ENCODE data around the gene CEP295NL.
"Not testable (repeated sequence)": the region's sequence is repeated elsewhere in the genome, so short reads cannot be mapped to it uniquely, and the experiment has no call there.

CEP295NL gene, protein sequence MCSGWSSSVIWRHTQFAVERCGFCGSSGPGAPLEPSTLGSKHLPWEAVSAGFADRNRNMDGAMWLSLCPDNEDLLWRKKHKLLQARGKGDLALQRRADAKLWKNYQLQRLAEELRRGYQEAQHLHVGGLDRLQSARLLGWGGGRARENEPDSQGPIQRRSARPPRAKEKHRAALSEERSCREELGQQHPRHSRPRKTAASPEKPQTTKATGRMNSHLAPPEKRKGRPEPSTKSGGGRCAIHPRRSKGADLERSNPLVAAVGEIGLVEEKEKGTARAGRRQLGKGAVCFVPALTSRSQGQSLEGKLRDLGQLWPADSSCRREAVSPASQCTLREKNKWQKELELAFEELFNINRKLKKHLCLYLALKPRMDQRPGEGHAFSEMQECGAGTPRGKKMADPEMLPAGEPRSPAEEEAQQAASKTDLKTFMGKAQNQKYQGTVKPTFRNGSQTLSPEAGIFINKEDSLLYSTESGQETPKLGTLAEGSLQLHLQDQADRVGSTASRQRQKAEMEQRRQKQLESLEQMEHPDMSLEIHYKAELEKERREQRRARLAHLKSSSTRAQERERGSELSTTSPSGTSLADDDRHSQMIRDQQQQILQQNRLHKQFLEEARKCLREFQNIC

DNA sequence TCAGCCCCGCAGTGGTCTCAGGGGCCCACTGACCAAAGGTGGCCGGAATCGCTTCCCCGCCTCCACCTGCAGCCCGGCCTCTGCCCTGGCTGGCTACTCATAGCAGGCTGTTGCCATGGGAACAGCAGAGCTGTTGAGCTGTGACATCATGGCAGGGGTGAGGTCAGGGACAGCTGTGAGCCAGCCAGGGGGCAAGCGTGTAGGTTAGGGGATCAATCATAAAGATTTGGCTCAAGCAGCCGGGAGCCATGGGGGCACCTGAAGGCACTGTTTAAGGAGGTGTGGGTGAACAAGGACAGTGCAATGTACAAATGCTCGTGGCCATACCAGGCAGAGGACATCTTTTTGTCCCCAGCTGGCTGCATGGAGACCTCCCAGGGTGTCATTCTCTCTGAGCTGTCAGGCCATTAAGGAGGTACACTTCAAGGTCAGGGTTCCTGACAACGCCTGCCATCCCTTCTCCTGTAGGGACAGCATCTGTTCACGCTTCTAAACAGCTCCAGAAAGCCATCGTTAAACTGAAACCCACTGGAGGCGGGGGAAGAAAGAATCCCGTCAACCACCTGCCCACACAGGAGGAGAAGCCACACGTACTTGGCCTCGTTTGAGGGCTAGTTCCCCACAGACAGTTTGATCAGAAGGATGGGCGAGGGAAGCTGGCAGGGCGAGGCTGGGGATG, at the start of gene CEP295NL:
Gene CEP295NL, minus strand, starts transcription at position 101 of the 679 bp plus-strand sequence. CDS start 1,373 bp downstream, outside the sequence.
- DNase-seq: no peak

DNA sequence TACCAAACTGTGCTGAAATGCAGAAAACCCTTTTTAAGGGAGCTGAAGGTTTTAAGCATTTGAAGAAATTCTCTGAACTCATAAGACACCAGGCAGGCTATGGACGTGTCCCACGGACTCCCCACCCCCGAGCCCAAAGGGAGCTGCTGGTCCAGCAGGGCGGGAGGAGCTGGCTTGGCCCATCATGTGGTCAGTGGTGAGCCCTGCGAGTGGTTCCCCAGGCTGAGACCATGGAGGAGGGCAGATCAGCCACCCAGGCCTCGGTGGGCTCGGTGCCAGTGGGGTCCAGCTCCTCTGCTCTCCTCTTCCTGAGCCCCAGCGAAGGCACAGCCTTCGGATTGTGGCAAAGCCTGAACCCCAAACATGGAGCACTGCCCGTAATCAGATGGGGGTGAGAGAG, 49.7 kb upstream of the CEP295NL start:
- no peak for DNase-seq

DNA sequence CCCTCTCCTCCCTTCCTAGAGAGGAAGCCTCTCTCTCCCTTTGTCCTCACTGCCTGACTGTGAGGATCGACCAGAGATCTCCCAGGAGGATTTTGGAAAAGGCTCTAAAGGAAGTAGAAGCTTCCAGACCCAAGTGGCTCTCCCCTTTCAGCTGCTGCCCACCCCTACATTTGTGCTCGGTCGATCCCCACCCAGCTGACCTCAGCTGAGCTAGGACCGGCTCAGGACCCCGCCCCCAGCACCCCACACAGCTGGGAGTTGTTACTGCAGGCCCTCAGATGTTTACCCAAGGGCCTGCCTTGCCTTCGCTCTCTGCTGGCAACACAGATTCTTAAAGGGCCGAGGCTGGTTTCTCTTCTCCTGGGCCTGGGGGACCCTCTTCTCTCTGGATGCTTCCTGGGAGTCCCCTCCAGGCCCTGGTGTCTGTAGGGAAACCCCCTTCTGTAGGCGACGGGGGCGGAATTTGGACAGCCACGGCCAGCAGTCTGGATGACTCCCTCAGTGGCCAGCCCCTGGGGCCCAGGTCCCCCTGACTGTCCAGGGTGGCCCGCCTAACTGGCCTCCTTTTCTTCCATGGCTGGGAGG, 49.1 kb upstream of the CEP295NL start:
- DNase-seq: no peak

DNA sequence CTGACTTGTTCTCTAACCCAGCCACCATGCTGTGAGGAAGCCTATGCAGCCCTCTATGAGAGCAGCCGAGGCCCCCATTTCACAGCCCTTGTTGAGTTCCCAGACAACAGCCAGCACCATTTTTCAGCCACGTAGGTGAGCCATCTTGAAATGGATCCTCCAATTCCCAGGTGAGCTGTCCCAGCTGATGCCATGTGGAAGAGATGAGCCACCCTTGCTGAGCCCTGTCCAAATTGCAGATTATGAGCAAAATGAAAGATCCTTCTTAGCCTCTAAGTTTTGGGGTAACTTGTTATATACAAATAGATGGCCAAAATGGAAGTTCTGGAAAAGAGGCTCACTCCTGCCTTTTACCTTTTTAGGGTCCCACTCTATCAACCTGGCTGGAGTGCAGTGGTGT, 47.9 kb upstream of the CEP295NL start:
- DNase-seq: no peak

DNA sequence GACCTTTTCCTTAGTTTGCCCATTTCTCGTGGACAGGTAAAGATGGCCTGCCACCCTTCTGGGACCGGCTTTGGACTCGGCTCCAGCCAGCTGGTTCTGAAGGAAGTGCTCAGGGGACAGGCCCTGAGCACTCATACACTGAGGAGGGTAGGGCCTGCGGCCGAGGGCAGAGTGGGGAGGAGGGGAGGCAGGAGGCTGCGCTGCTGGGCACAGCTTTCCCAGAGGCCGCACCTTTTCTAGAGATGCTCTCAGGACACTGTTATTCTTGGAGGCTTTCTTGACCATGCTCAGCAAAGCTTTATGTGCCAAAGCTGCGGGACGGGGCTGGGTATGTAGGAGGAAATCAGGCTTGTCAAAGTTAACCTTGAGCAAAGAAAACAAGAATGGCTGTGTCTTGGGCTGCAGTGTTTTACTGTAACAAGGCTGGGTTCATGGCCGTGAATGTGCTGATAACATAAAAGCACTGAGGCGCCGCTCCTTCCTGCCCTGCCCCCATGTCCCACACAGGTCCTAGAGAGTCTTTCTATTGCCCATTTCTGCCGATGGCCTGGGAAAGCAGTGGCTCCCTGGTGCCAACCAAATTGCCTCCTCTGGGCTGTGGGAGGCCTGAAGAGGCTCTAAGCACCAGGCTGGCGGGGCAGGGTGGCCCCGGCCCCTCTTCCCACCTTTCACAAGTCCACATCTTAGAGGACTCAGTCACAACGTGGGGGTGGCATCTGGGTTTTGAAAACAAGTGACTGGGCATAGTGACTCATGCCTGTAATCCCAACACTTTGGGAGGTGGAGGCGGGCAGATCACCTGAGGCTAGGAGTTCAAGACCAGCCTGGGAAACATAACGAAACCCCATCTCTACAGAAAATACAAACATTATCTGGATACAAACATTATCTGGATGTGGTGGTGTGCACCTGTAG, 44.5 kb upstream of the CEP295NL start:
- no peak for DNase-seq

DNA sequence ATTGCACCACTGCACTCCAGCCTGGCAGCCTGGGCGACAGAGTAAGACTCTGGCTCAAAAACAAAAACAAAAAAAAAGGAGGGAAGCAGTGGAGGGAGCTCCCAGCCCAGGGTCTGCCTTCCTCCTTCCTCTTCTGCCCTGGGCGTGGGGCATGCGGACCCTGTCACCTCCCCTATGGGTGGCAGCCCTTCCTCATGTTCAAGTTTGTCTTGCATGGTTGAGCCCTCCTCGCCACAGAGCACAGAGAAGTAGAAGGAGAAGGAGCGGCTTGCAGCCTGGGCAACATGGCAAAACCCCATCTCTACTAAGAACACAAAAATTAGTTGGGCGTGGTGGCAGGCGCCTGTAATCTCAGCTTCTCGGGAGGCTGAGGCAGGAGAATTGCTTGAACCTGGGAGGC, 43.6 kb upstream of the CEP295NL start:
- DNase-seq: no peak

DNA sequence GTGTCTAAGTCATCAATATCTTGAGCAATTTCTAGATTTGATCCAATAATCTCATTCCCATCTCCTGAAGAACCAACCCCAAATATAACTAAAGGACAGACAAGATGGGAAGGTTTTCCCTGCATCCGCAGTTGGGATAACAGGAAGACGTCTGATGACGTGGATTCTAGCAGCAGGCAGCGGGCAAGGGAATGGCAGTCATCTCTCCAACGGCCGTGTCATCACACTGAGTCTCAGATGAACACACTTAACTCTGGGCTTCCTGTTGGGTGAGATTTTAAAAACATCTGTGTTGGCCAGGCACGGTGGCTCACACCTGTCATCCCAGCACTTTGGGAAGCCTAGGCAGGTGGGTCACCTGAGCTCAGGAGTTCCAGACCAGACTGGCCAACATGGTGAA, 43.1 kb upstream of the CEP295NL start:
- no peak for DNase-seq

DNA sequence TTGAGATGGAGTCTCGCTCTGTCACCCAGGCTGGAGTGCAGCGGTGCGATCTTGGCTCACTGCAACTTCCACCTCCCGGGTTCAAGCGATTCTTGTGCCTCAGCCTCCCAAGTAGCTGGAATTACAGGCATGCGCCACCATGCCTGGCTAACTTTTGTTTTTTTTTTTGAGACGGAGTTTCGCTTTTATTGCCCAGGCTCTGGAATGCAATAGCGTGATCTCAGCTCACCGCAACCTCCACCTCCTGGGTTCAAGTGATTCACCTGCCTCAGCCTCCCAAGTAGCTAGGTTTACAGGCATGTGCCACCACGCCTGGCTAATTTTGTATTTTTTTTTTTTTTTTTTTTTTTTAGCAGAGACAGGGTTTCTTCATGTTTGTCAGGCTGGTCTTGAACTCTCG, 42.5 kb upstream of the CEP295NL start:
- DNase-seq: not testable (repeated sequence)

DNA sequence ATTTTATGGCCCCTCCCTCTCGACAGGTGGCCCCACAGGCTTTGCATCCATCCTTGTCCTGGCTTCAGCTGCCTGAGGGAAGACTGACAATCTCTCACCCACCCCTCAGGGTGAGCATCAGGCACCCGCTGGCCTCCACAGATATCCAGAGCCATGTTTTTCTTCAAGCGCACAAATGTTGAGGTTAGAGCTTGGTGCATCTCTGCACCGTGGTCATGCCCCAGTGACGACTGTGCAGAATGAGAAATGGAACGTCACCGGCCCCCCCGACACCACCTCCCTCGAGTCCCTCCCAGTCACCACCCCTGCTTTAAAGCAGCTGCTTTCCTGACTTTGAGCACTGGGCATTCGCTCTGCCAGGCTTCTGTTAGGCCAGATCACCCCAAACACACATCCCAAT, 42.0 kb upstream of the CEP295NL start:
- no peak for DNase-seq

DNA sequence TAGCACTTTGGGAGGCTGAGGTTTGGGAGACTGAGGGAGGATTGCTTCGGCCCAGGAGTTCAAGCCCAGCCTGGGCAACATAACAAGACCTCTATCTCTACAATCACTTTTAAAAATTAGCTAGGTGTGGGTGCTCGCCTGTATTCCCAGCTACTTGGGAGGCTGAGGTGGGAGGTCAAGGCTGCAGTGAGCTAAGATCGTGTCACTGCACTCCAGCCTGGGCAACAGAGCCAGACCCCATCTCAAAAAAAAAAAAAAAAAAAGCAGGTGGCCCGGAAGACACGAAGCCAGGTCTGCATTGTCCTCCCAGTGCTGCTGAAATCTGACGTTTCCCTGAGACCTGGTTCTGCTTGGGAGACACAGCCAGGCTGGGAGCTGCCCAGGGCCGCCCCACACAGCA, 41.0 kb upstream of the CEP295NL start:
- DNase-seq: no peak

DNA sequence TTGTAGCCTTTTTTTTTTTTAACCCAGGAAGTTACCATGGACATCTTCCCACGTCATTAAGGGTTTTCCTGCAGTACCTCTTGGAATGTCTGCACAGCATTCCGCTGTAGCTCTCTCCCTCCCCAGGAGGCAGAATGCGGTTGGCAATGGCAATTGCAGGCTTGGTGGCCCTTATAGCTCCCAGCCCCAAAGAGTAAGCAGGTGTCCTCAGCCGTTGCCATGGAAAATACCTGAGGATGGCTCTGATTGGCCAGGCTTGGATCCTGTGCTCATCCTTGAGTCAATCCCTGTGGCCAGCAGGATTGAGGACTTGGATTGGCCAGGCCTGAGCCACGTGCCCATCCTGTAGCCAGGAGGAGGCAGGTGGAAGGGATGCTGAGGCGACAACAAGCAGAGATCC, 37.7 kb upstream of the CEP295NL start:
- DNase-seq: no peak

DNA sequence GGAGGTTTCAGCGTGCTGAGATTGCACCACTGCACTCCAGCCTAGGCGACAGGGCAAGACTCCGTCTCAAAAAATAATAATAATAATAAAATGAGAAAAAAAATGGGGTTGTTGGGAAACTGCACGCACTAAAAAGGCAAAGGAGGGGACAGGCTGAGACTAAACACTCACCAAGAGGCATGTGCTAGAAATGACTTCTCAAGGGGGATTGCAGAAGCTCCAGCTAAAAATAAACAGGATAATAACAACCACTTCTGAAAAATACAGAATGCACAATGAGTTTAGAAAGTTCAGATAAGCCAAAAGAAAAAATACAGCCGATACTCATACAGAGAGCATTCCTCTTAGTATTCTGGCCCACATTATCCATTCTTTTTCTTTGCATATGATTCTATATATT, 37.3 kb upstream of the CEP295NL start:
- DNase-seq: no peak

DNA sequence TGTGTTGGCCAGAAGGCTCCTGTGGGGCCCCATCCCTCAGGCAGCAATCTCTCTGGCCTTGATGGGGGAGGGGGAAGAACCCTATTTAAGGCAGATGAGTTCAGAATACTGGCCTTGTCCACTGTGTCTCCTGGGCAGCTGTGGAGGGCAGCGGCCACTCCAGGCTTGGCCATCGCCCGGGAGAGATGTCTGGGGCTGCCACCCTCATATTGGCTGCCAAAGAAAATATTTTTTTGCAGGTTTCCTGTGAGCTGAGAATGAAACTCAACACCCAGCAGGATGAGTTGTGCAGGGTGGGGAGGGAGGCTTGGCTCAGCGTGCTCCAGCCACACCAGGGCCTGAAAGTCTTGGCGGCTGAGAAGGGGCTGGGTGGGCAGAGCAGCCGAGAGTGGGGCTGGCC, 36.6 kb upstream of the CEP295NL start:
- no peak for DNase-seq

DNA sequence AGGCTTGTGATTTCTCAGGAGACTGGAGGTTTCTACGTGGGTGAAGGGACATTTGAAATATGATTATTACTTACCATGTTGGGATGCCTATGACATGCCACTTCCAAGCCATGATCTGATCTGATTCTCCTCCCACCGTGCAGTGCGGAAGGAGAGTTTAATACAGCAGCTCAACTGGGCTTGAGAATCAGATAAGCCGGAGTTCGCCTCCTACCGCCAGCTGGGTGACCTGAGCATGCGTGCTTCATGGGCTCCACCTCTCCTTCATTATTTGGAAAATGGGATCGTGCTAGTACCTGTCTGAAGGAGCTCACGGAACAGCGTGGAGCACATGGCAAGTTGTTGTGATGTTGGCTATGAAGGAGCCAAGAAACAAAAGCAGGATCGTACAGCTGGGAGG, 34.6 kb upstream of the CEP295NL start:
- DNase-seq: no peak

DNA sequence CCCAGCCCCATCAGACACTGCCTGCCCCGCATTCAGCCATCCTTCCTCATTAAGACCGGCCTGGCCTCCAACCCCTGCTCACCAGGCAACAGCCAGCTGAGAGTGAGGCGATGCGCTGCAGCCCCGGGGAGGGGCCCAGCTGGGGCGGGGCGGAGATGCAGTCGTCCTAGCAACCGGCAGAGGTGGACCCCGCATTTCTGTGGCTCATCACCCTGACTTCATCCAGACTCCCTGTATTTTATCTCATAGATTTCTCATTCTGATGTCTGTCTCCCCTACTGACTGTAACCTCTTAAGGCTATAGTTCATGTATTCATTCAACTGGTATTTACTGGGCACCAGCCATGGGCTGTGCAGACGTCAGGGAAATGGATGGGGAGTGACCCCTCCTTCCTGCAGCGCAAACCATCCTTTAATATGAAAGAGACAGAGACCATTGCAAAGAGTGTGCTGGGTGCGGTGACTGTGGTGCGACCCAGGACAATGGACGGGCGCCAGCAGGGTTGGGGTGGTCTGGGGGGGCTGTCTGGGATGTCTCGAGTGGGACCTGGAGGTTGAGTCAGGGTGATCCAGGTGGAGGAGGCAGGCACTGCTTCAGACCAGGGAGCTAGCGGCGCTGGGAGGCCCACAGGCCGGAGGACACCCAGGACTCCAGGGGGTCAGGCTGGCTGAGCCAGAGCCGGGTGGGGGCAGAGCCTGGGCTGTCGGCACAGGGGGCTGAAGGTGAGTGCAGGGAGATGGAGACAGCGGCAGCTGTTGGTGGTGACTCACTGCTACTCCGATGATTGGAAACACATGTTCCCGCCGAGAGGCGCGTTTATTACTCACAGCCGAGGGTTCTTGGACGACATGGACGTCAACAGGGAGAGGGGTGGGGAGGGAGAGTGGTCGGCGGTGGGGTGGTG, 32.7 kb upstream of the CEP295NL start:
- no peak for DNase-seq

DNA sequence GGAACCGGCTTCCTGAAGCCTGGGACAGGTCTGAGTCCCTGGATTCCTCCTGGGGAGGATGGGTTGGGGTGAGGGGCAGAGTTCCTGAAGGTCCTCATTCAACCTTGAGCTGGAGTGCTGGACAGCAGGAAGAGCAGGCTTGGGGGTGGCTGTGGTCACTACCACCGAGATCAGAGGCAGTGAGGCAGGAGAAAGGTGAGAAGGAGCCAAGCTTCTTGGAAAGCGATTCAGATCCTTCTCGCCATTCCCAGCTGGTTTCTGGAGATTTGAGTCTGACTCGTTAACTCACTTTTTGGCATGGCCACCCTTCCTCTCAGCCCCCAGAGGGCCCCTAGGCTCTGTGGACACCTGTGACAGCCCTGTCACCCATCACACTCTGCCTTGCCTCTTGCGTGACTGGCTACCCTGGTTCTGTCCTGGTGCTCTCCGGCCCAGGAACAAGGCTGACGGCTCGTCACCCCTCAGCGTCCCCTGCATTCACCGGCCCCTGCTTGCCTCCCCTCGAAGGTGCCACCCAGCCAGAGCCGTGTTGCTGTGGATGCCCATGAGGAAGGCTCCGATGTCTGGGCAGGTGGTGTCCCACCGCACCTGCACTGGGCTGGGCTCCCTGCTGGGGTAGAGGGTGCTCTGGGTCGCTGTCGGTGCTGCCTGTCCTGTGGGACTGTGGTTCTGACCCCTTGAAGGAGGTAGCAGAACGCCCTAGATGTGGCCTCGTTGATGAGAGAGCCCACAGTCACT, 31.8 kb upstream of the CEP295NL start:
- DNase-seq: no peak

DNA sequence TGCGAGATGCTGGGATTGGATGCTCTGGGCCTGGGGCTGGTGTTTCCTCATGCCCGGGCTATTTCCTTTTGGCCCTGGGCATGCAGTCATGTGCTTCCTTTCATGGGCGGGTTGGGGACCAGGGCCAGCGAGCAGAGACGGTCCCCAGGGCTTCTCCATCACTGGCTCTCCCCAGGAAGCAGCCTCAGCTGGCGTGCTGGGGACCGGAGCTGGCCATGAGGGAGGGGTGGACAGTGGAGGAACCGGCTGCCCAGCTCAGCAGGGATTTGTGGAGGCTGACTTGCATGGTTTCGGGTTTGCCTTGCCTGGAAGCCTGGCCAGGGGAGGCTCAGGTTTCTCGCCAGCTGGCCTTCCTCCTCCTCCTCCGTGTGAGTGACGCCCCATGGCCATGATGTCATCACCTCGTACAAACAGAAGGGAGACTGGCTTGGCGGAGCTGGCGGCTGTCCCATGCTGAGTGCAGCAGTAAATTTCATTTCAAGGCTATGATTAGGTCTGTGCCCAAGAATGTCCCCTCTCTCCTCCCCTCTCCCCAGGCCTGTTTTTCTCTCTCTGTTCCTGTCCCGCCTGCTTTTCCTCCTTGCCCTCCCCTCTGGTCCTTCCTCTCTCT, 31.1 kb upstream of the CEP295NL start:
- no peak for DNase-seq

DNA sequence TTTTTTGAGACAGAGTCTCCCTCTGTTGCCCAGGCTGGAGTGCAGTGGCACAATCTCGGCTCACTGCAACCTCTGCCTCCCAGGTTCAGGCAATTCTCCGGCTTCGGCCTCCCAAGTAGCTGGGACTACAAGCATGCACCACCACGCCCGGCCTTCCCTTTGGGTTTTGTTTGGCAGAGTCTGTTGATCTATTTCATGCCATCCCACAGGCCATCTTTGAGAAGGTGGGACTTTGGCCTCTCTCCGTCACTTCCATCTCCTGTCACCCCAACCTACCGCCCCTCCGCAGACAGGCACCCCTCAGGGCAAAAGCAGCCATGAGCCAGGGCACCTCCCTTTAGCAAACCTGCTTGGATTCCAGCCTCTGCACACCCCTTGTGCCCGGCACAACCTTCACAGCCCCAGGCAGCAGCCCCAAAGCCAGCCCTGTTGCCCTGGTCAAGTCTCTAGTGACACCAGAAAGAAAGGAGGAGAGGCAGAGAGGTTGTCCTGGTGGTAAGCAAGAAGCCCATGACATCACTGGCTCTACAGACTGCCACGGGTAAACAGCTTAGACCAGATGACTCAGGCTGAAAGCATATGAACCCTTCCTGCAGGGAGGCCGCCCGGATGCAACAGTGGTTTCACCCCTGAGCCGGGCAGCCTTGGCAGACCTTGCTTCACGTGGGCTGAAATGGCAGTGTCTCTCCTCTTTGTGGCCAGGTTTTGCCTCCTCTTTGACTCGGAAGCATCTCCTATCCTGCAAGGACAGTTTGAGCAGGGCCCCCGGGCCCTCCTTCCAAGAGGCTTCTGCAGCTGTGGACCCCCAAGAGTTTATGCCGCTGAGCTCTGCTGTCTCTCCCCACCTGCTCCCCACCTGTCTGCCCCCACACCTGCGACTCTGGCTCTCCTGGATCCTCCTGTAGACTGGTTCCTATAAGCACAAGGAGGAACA, 30.3 kb upstream of the CEP295NL start:
- peak; percentile 41 for DNase-seq
